ENCODE results near the gene MCF2L2.
"Not testable (repeated sequence)": the region's sequence is repeated elsewhere in the genome, so short reads cannot be mapped to it uniquely, and the experiment has no call there.

MCF2L2 gene

GRCh38 chr3:183443395-183444385, 15.3 kb upstream of the MCF2L2 start:
- DNase-seq, result no peak

- no peak for DNase-seq
These were observed 14.6 kb upstream of the MCF2L2 start for GRCh38 chr3:183442994-183443393.

GRCh38 chr3:183440521-183440920, 12.1 kb upstream of the MCF2L2 start:
- DNase-seq, result not testable (repeated sequence)

GRCh38 chr3:183439515-183439914, 11.1 kb upstream of the MCF2L2 start:
- no peak for DNase-seq

GRCh38 chr3:183438735-183439134, 10.3 kb upstream of the MCF2L2 start:
- no peak for DNase-seq

GRCh38 chr3:183437666-183438564, 9.5 kb upstream of the MCF2L2 start:
- no peak for DNase-seq

GRCh38 chr3:183437061-183437460, 8.6 kb upstream of the MCF2L2 start:
- DNase-seq, result no peak

- DNase-seq, result no peak
These were observed 7.2 kb upstream of the MCF2L2 start for GRCh38 chr3:183435661-183436060.

GRCh38 chr3:183434992-183435391, 6.6 kb upstream of the MCF2L2 start:
- no peak for DNase-seq

GRCh38 chr3:183434503-183434902, 6.1 kb upstream of the MCF2L2 start:
- DNase-seq, result no peak

GRCh38 chr3:183430325-183430957, 2.0 kb upstream of the MCF2L2 start:
- no peak for DNase-seq

GRCh38 chr3:183427876-183428446, 458 bp downstream of the MCF2L2 start:
- DNase-seq, result peak; percentile 20

- DNase-seq, result no peak
These were observed 1.1 kb downstream of the MCF2L2 start for GRCh38 chr3:183427196-183427875.

- not testable (repeated sequence) for DNase-seq
These were observed 9.6 kb downstream of the MCF2L2 start for GRCh38 chr3:183418807-183419206.

- DNase-seq, result no peak
These were observed 17.1 kb downstream of the MCF2L2 start for GRCh38 chr3:183411216-183411922.

- no peak for DNase-seq
These were observed 17.7 kb downstream of the MCF2L2 start for GRCh38 chr3:183410759-183411158.

- no peak for DNase-seq
These were observed 18.1 kb downstream of the MCF2L2 start for GRCh38 chr3:183410280-183410679.

GRCh38 chr3:183409219-183409618, 19.2 kb downstream of the MCF2L2 start:
- DNase-seq, result no peak

GRCh38 chr3:183401678-183402077, 26.7 kb downstream of the MCF2L2 start:
- no peak for DNase-seq

- no peak for DNase-seq
These were observed 28.1 kb downstream of the MCF2L2 start for GRCh38 chr3:183400352-183400751.

GRCh38 chr3:183396662-183397391, 31.6 kb downstream of the MCF2L2 start:
- no peak for DNase-seq

Measured in CD4-positive, alpha-beta T cell treated with Interleukin-15 for 1 hour (primary cell).